ENCODE results near the gene EFCAB10. TPM values are rescaled to one million over a fixed set of nuclear protein-coding genes. Genes with fewer than 3 reads are reported as not detected.
"Not testable (repeated sequence)": the region's sequence is repeated elsewhere in the genome, so short reads cannot be mapped to it uniquely, and the experiment has no call there.

Gene EFCAB10
- total RNA-seq, 1 donor from 2014 or later: 0.20 TPM

- no peak for ATAC-seq
These were observed 51.2 kb downstream of the EFCAB10 start for GRCh38 chr7:105530126-105530525.

GRCh38 chr7:105527737-105528136, 53.6 kb downstream of the EFCAB10 start:
- ATAC-seq: not testable (repeated sequence)

- no peak for ATAC-seq
These were observed 56.5 kb downstream of the EFCAB10 start for GRCh38 chr7:105524840-105525239.

- not testable (repeated sequence) for ATAC-seq
These were observed 56.9 kb downstream of the EFCAB10 start for GRCh38 chr7:105524423-105524822.

GRCh38 chr7:105521717-105522463, 59.4 kb downstream of the EFCAB10 start, which contains the start of gene PUS7:
TSS of gene PUS7 (minus strand) at chr7:105522271. CDS start at chr7:105508512, 13,759 bp downstream.
- ATAC-seq: peak; percentile 97

GRCh38 chr7:105521027-105521716, 60.1 kb downstream of the EFCAB10 start:
- peak; percentile 73 for ATAC-seq

GRCh38 chr7:105520620-105521019, 60.7 kb downstream of the EFCAB10 start:
- ATAC-seq: not testable (repeated sequence)

- ATAC-seq: no peak
These were observed 61.9 kb downstream of the EFCAB10 start for GRCh38 chr7:105519353-105519752.

GRCh38 chr7:105515610-105516009, 65.7 kb downstream of the EFCAB10 start:
- ATAC-seq: not testable (repeated sequence)

Other genes with a start within 250 kb of the EFCAB10 start
- 31.6 TPM for gene SRPK2, start 192.6 kb downstream of the EFCAB10 start, total RNA-seq
- 12.1 TPM for gene PUS7, start 59.2 kb downstream of the EFCAB10 start, total RNA-seq
- gene RINT1, start 49.3 kb downstream of the EFCAB10 start, total RNA-seq: 14.1 TPM